GM12878 (cell line): ENCODE results near the gene GABRB1. TPM values are rescaled to one million over a fixed set of nuclear protein-coding genes. Genes with fewer than 3 reads are reported as not detected.

Experiments
- ATAC-seq: fragments of 200-7000 bp; cut with Tn5 transposase; 3 replicates; pipeline ENCODE4 v1.9.1; 2020; ENCODE audit warnings: mild to moderate bottlenecking, moderate library complexity
- BruUV-seq: library from RNA; stranded (reverse); fragments of 400-500 nt; replicated peaks from 2 replicates; lab custom pipeline; 2021; lab: Mats Ljungman, UMichigan
- CTCF ChIA-PET: fragments of 300-600 bp; sonication (Branson Sonifier 250); formaldehyde crosslinking; extraction: SDS; loops from one replicate; lab custom pipeline; 2021; ENCODE audit warnings: inconsistent platforms; lab: Yijun Ruan, JAX
- POLR2A ChIA-PET: fragments of 350-600 bp; formaldehyde crosslinking; extraction: SDS; loops from one replicate; lab custom pipeline; 2021; ENCODE audit warnings: inconsistent platforms; lab: Charles Lee
- RAD21 ChIA-PET: fragments of 300-600 bp; sonication (Branson Sonifier 250); formaldehyde crosslinking; loops from one replicate; lab custom pipeline; 2023; ENCODE audit warnings: antibody characterized with exemption; ENCODE audit not compliant: unreplicated experiment; lab: Charles Lee
- SMC1A ChIA-PET: fragments of 300-600 bp; sonication (Branson Sonifier 250); formaldehyde crosslinking; loops from one replicate; lab custom pipeline; 2023; ENCODE audit not compliant: unreplicated experiment, uncharacterized antibody; lab: Charles Lee
- DNase-seq: peaks from one replicate; pipeline ENCODE4 v3.0.0-alpha.2; 2011; ENCODE audit warnings: low read depth, low spot score
- FAIRE-seq: peaks from 3 replicates; lab custom pipeline; 2011; peaks lifted over from hg19 to GRCh38; lab: Jason Lieb, UNC
- H2AFZ ChIP-seq: 2 replicates; pipeline ENCODE4 v1.6.0; 2011; ENCODE audit warnings: low read depth, low read length, control low read depth; ENCODE audit not compliant: control insufficient read depth
- H3K27ac ChIP-seq: 2 replicates; pipeline ENCODE4 v1.5.1; 2011; ENCODE audit warnings: control low read depth; ENCODE audit not compliant: control insufficient read depth, insufficient read depth
- H3K27me3 ChIP-seq, 2 experiments: replicated peaks in 1 of 2; 2 replicates each; pipeline versions ENCODE4 v1.6.0 to v1.6.1; 2011; ENCODE audit warnings: low read length in 1 of 2; ENCODE audit not compliant: control insufficient read depth in 2 of 2, insufficient read depth in 2 of 2
- H3K36me3 ChIP-seq, 2 experiments: 2 replicates each; pipeline ENCODE4 v1.5.1; 2011; ENCODE audit warnings: low read length in 1 of 2; ENCODE audit not compliant: control insufficient read depth in 2 of 2, insufficient read depth in 2 of 2
- H3K4me1 ChIP-seq: 2 replicates; pipeline ENCODE4 v1.6.1; 2011; ENCODE audit warnings: mild to moderate bottlenecking, low read length, moderate library complexity, mixed read lengths; ENCODE audit not compliant: control insufficient read depth, insufficient read depth
- H3K4me2 ChIP-seq: 2 replicates; pipeline ENCODE4 v1.6.0; 2011; ENCODE audit warnings: control low read depth; ENCODE audit not compliant: control insufficient read depth, insufficient read depth
- H3K4me3 ChIP-seq: fragments of 200-600 bp; sonication (generic); 2 replicates; pipeline ENCODE4 v1.5.1; 2016
- H3K79me2 ChIP-seq: 2 replicates; pipeline ENCODE4 v1.6.0; 2011; ENCODE audit warnings: low read length; ENCODE audit not compliant: control insufficient read depth, insufficient read depth
- H3K9ac ChIP-seq: 2 replicates; pipeline ENCODE4 v1.8.0; 2011; ENCODE audit warnings: low read length, control low read depth, mixed read lengths; ENCODE audit not compliant: control insufficient read depth, insufficient read depth
- H3K9me3 ChIP-seq: replicated peaks from 3 replicates; pipeline ENCODE4 v1.5.1; 2011; ENCODE audit warnings: mild to moderate bottlenecking, low read length; ENCODE audit not compliant: control insufficient read depth, insufficient read depth
- H4K20me1 ChIP-seq: 2 replicates; pipeline ENCODE4 v1.6.0; 2011; ENCODE audit not compliant: control insufficient read depth, insufficient read depth
- BRCA1 ChIP-seq: IDR thresholded peaks from 2 replicates; pipeline ENCODE4 v1.6.1; 2011; ENCODE audit warnings: low read depth, low read length, improper control_type of control experiment
- CBX3 ChIP-seq: fragments of 200-600 bp; sonication (generic); IDR thresholded peaks from 2 replicates; pipeline ENCODE4 v1.6.1; 2016; ENCODE audit warnings: low read depth, borderline replicate concordance
- FOXK2 ChIP-seq: fragments of 450-650 bp; IDR thresholded peaks from 2 replicates; pipeline ENCODE4 v1.6.1; 2017; ENCODE audit warnings: mild to moderate bottlenecking, moderate library complexity
- FOXM1 ChIP-seq: IDR thresholded peaks from 2 replicates; pipeline ENCODE4 v1.6.1; 2012; ENCODE audit warnings: low read depth, mild to moderate bottlenecking, inconsistent platforms, low read length, moderate library complexity
- KAT2A ChIP-seq: conservative IDR thresholded peaks from 2 replicates; pipeline ENCODE4 v1.6.1; 2011; ENCODE audit warnings: low read depth, low read length; ENCODE audit not compliant: control insufficient read depth
- KDM1A ChIP-seq: fragments of 200-600 bp; sonication (generic); IDR thresholded peaks from 2 replicates; pipeline ENCODE4 v1.6.1; 2016; ENCODE audit warnings: borderline replicate concordance
- MLLT1 ChIP-seq: fragments of 450-650 bp; IDR thresholded peaks from 2 replicates; pipeline ENCODE4 v1.6.1; 2016; ENCODE audit warnings: mild to moderate bottlenecking
- MTA2 ChIP-seq: fragments of 450-650 bp; IDR thresholded peaks from 2 replicates; pipeline ENCODE4 v1.6.1; 2016; ENCODE audit warnings: low read depth, mild to moderate bottlenecking, moderate library complexity
- MYB ChIP-seq: fragments of 150-350 bp; IDR thresholded peaks from 2 replicates; pipeline ENCODE4 v1.6.1; 2014; ENCODE audit warnings: mild to moderate bottlenecking, low read depth, low read length, borderline replicate concordance
- NFYB ChIP-seq: IDR thresholded peaks from 2 replicates; pipeline ENCODE4 v1.6.1; 2011; ENCODE audit warnings: low read depth, mild to moderate bottlenecking, low read length, improper control_type of control experiment, moderate library complexity; ENCODE audit not compliant: insufficient read depth
- PBX3 ChIP-seq: IDR thresholded peaks from 2 replicates; pipeline ENCODE4 v1.6.1; 2011; ENCODE audit warnings: mild to moderate bottlenecking, low read depth, low read length, moderate library complexity; ENCODE audit not compliant: insufficient replicate concordance
- RFX5 ChIP-seq: IDR thresholded peaks from 2 replicates; pipeline ENCODE4 v1.6.1; 2011; ENCODE audit warnings: low read depth, low read length, improper control_type of control experiment
- STAT1 ChIP-seq: fragments of 450-650 bp; conservative IDR thresholded peaks from 2 replicates; pipeline ENCODE4 v1.6.1; 2014; ENCODE audit warnings: antibody characterized with exemption, mild to moderate bottlenecking
- USF2 ChIP-seq: IDR thresholded peaks from 2 replicates; pipeline ENCODE4 v1.6.1; 2011; ENCODE audit warnings: low read depth, low read length, improper control_type of control experiment, borderline replicate concordance
- YBX1 ChIP-seq: fragments of 450-650 bp; IDR thresholded peaks from 2 replicates; pipeline ENCODE4 v1.6.1; 2016; ENCODE audit warnings: antibody characterized with exemption
- ZNF274 ChIP-seq: IDR thresholded peaks from one replicate; pipeline ENCODE4 v1.8.0; 2011; ENCODE audit not compliant: insufficient read length, insufficient read depth
- WGBS: methylation state at CpG from one replicate; pipeline ENCODE4 v1.1.6; 2016; ENCODE audit warnings: low lambda C conversion rate; ENCODE audit not compliant: insufficient replicate concordance, insufficient coverage; ENCODE audit errors: missing lambda C conversion rate; 5-methylcytosine and 5-hydroxymethylcytosine counted together
- in situ Hi-C: fragments of 300-500 bp; cut with MboI; formaldehyde crosslinking; loops from 9 replicates; pipeline ENCODE4 v1.14.3; 2018; ENCODE audit warnings: mixed read lengths
- intact Hi-C: fragments of 100-400 bp; cut with micrococcal nuclease; formaldehyde crosslinking; loops from one replicate; pipeline ENCODE4 v1.14.2; 2022; ENCODE audit not compliant: unreplicated experiment
- polyA plus RNA-seq, 11 experiments: library from polyadenylated mRNA; depleted of rRNA in 4 of 11; unstranded in 6 of 11; stranded (reverse) in 5 of 11; fragments of >200 nt; fragmentation: Nextera tagmentation in 4 of 11; fragmentation: Illumina TruSeq in 1 of 11; extraction: Ambion mirVana in 4 of 11; extraction: Trizol in 1 of 11; gene quantifications; 1 replicate in 1 of 11; 2 replicates in 10 of 11; pipeline versions ENCODE4 v1.2.1 to v1.2.3, GENCODE V29; 2011 to 2016; ENCODE audit warnings: inconsistent platforms in 2 of 11, missing spikeins in 2 of 11, low read depth in 1 of 11
- total RNA-seq, 4 experiments: library from RNA; depleted of rRNA in 3 of 4; stranded (reverse); fragments of >200 nt in 3 of 4; fragmentation: Illumina TruSeq in 1 of 4; extraction: Trizol in 1 of 4; gene quantifications; 2 replicates each; pipeline versions ENCODE4 v1.2.1 to v1.2.3, GENCODE V29; 2013 to 2021

GABRB1 gene
- total and polyA plus RNA-seq, 10 of the 15 experiments (the other 5 are each of a cell fraction or from before 2014, with no cell fraction given) = 0.13 to 0.92 TPM; not detected in 8

- Histone ChIP-seq H3K4me3 (no peak overlapping the region), H3K79me2 (no peaks in the 10 kb centered on the region), H4K20me1 (no peaks in the 10 kb centered on the region), H3K36me3 (no peaks in the 10 kb centered on the region), H2AFZ (no peak overlapping the region), H3K4me2 (no peak overlapping the region), H3K27ac (no peak overlapping the region), H3K4me1 (no peaks in the 10 kb centered on the region), H3K27me3 (peaks cover 0 to 2% of the 10 kb centered on the region in 2 experiments; a peak in 1 of 4 replicates), H3K9me3 (no peaks in the 10 kb centered on the region), H3K9ac (no peak overlapping the region)
- BruUV-seq = no TSS peak
- ATAC-seq (no peak), DNase-seq (no peak), FAIRE-seq (no peak)
- CTCF ChIA-PET = no interaction called here
- POLR2A ChIA-PET = no interaction called here
- SMC1A ChIA-PET = no interaction called here
- in situ Hi-C loops = no loop called here
- intact Hi-C loops = no loop called here
- TF ChIP-seq MYB = no peak
- no peak for TF ChIP-seq KAT2A
- no peak for TF ChIP-seq YBX1
- TF ChIP-seq FOXK2 = no peak
- no peak for TF ChIP-seq USF2
- TF ChIP-seq STAT1 = no peak
- TF ChIP-seq NFYB = no peak
- TF ChIP-seq CBX3 = no peak
- no peak for TF ChIP-seq MTA2
- RAD21 ChIA-PET = no interaction called here
Observed at GRCh38 chr4:47195706-47196105, 164.3 kb downstream of the GABRB1 start.

- no peaks in the 10 kb centered on the region for H3K36me3 ChIP-seq
- intact Hi-C loops (no loop called here), in situ Hi-C loops (no loop called here)
- no peak overlapping the region for H3K27ac ChIP-seq
- ATAC-seq = no peak
- SMC1A ChIA-PET = no interaction called here
- no peaks in the 10 kb centered on the region for H4K20me1 ChIP-seq
- WGBS = 31% methylated on average over 5 of the region's 5 CpGs
- RAD21 ChIA-PET = no interaction called here
- CTCF ChIA-PET = no interaction called here
- H3K9ac ChIP-seq = no peak overlapping the region
- H3K4me3 ChIP-seq = no peak overlapping the region
- no peak overlapping the region for H2AFZ ChIP-seq
- no peaks in the 10 kb centered on the region for H3K4me1 ChIP-seq
- DNase-seq = no peak
- H3K4me2 ChIP-seq = no peak overlapping the region
- no peaks in the 10 kb centered on the region for H3K9me3 ChIP-seq
- POLR2A ChIA-PET = no interaction called here
- peaks cover 0 to 2% of the 10 kb centered on the region in 2 experiments; a peak in 1 of 4 replicates for H3K27me3 ChIP-seq
- no peak for FAIRE-seq
- BruUV-seq = no TSS peak
- H3K79me2 ChIP-seq = no peaks in the 10 kb centered on the region
- TF ChIP-seq PBX3 (no peak), BRCA1 (no peak), KDM1A (no peak), ZNF274 (no peak), MLLT1 (no peak), RFX5 (no peak), FOXM1 (no peak), KAT2A (no peak)
Observed at GRCh38 chr4:47198791-47199190, 167.4 kb downstream of the GABRB1 start.
